IPS DF 4.7 (cell line): ENCODE data around the gene JMJD4.

Experiments used
- DNase-seq: peaks from one replicate; pipeline ENCODE4 v3.0.0-alpha.2; 2013; ENCODE audit warnings: low spot score; ENCODE audit errors: extremely low read depth

JMJD4 gene

DNA sequence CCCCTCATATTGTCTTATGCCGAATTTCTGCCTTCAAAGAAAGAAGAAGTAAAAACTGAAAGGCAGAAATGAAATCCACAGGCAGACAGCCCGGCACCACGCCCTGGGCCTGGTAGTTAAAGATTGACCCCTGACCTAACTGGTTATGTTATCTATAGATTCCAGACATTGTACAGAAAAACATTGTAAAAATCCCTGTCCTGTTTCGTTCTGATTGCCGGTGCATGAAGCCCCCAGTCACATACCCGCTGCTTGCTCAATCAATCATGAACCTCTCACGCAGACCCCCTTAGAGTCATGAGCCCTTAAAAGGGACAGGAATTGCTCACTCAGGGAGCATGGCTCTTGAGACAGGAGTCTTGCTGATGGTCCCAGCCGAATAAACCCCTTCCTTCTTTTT, 49.3 kb downstream of the JMJD4 start:
- DNase-seq = no peak
